ENCODE measurements around the gene PXK. TPM values are rescaled to one million over a fixed set of nuclear protein-coding genes. Genes with fewer than 3 reads are reported as not detected.

Gene PXK
- total RNA-seq, 1 donor from 2014 or later = 14.3 TPM

- H4K20me1 ChIP-seq (ENCODE audit: low read depth) = no peaks in the 10 kb centered on the region
- no peak overlapping the region for H3K4me2 ChIP-seq
- DNase-seq (ENCODE audit: low spot score) = peak; percentile 77
- H3K4me3 Mint-ChIP-seq = no peak overlapping the region
- no peaks in the 10 kb centered on the region for H3K4me1 ChIP-seq
- no peak overlapping the region for H3K9ac ChIP-seq
- peaks cover 2% of the 10 kb centered on the region for H3K27me3 Mint-ChIP-seq (ENCODE audit: insufficient read depth, low read depth)
- peaks cover 11% of the 10 kb centered on the region for H3K4me1 Mint-ChIP-seq
- no peaks in the 10 kb centered on the region for H3K27me3 ChIP-seq
- H3F3A ChIP-seq (ENCODE audit: low read depth) = peaks cover 9% of the 10 kb centered on the region
- peak overlapping the region; percentile 65 for H3K27ac Mint-ChIP-seq
- no peak overlapping the region for H3K27ac ChIP-seq
- no peaks in the 10 kb centered on the region for H3K79me2 ChIP-seq (ENCODE audit: low read depth)
- H3K9me3 Mint-ChIP-seq = no peaks in the 10 kb centered on the region
- no peak for TF ChIP-seq EZH2 (IDR thresholded peaks at IDR 0.05)
- TF ChIP-seq EZH2phosphoT487 (IDR thresholded peaks at IDR 0.05) = no peak
- TF ChIP-seq, protein P1, sequence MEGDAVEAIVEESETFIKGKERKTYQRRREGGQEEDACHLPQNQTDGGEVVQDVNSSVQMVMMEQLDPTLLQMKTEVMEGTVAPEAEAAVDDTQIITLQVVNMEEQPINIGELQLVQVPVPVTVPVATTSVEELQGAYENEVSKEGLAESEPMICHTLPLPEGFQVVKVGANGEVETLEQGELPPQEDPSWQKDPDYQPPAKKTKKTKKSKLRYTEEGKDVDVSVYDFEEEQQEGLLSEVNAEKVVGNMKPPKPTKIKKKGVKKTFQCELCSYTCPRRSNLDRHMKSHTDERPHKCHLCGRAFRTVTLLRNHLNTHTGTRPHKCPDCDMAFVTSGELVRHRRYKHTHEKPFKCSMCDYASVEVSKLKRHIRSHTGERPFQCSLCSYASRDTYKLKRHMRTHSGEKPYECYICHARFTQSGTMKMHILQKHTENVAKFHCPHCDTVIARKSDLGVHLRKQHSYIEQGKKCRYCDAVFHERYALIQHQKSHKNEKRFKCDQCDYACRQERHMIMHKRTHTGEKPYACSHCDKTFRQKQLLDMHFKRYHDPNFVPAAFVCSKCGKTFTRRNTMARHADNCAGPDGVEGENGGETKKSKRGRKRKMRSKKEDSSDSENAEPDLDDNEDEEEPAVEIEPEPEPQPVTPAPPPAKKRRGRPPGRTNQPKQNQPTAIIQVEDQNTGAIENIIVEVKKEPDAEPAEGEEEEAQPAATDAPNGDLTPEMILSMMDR (IDR thresholded peaks at IDR 0.05) = peak; percentile 92
- no peak overlapping the region for H3K4me3 ChIP-seq
- peak overlapping the region; percentile 74 for H2AFZ ChIP-seq (replicated peaks)
- H3K36me3 ChIP-seq = no peaks in the 10 kb centered on the region
- no peaks in the 10 kb centered on the region for H3K36me3 Mint-ChIP-seq
- no peaks in the 10 kb centered on the region for H3K9me3 ChIP-seq (ENCODE audit: low read depth)
Observed at GRCh38 chr3:58463181-58463941, 130.7 kb downstream of the PXK start.

- Histone ChIP-seq H3K4me3 (no peak overlapping the region), H3K9ac (no peak overlapping the region), H3K4me2 (no peak overlapping the region)
Observed at GRCh38 chr3:58463942-58464271, 131.2 kb downstream of the PXK start.

DNA sequence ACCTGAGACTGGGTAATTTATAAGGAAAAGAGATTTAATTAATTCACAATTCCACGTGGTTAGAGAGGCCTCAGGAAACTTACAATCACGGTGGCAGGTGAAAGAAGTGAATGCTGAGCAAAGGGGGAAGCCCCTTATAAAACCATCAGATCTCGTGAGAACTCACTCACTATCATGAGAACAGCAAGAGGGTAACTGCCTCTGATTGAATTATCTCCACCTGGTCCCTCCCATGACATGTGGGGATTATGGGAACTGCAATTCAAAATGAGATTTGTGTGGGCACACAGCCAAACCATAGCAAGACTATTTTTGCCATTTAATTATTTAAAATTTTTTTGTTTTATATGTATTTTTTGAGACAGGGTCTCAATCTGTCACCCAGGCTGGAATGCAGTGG lies 132.2 kb downstream of the PXK start:
- no peaks in the 10 kb centered on the region for H3K36me3 Mint-ChIP-seq

More at GRCh38 chr3:58463942-58464271, 131.2 kb downstream of the PXK start:
- Mint-ChIP-seq H3K4me3 (no peak overlapping the region), H3K4me1 (peaks cover 11% of the 10 kb centered on the region), H3K9me3 (no peaks in the 10 kb centered on the region), H3K27ac (no peak overlapping the region), H3K36me3 (no peaks in the 10 kb centered on the region), H3K27me3 (ENCODE audit: insufficient read depth, low read depth) (peaks cover 2% of the 10 kb centered on the region)
- no peaks in the 10 kb centered on the region for H3K27me3 ChIP-seq
- H3K9me3 ChIP-seq (ENCODE audit: low read depth) = no peaks in the 10 kb centered on the region
- DNase-seq (ENCODE audit: low spot score) = no peak
- no peaks in the 10 kb centered on the region for H4K20me1 ChIP-seq (ENCODE audit: low read depth)
- H3K79me2 ChIP-seq (ENCODE audit: low read depth) = no peaks in the 10 kb centered on the region
- peaks cover 9% of the 10 kb centered on the region for H3F3A ChIP-seq (ENCODE audit: low read depth)
- H3K27ac ChIP-seq = no peak overlapping the region
- TF ChIP-seq EZH2 (IDR thresholded peaks at IDR 0.05) (no peak), EZH2phosphoT487 (IDR thresholded peaks at IDR 0.05) (no peak)
- TF ChIP-seq, protein P1 (IDR thresholded peaks at IDR 0.05) = no peak
- no peaks in the 10 kb centered on the region for H3K4me1 ChIP-seq
- peak overlapping the region; percentile 74 for H2AFZ ChIP-seq (replicated peaks)
- no peaks in the 10 kb centered on the region for H3K36me3 ChIP-seq

More for the DNA sequence above, 132.2 kb downstream of the PXK start:
- Histone ChIP-seq H3K4me3 (no peak overlapping the region), H3K9me3 (ENCODE audit: low read depth) (no peaks in the 10 kb centered on the region), H3F3A (ENCODE audit: low read depth) (peaks cover 9% of the 10 kb centered on the region), H3K27ac (no peak overlapping the region), H2AFZ (replicated peaks) (no peak overlapping the region), H4K20me1 (ENCODE audit: low read depth) (no peaks in the 10 kb centered on the region), H3K9ac (no peak overlapping the region), H3K36me3 (no peaks in the 10 kb centered on the region), H3K4me2 (no peak overlapping the region), H3K79me2 (ENCODE audit: low read depth) (no peaks in the 10 kb centered on the region), H3K4me1 (no peaks in the 10 kb centered on the region), H3K27me3 (no peaks in the 10 kb centered on the region)
- H3K9me3 Mint-ChIP-seq = no peaks in the 10 kb centered on the region
- peaks cover 15% of the 10 kb centered on the region for H3K4me1 Mint-ChIP-seq
- no peak overlapping the region for H3K27ac Mint-ChIP-seq
- TF ChIP-seq, protein P1 (IDR thresholded peaks at IDR 0.05) = no peak
- TF ChIP-seq EZH2 (IDR thresholded peaks at IDR 0.05) = no peak
- TF ChIP-seq EZH2phosphoT487 (IDR thresholded peaks at IDR 0.05) = no peak
- DNase-seq (ENCODE audit: low spot score) = no peak
- H3K4me3 Mint-ChIP-seq = no peak overlapping the region
- peaks cover 3% of the 10 kb centered on the region for H3K27me3 Mint-ChIP-seq (ENCODE audit: insufficient read depth, low read depth)
